Measurements from ENCODE around the gene QRFP. TPM values are rescaled to one million over a fixed set of nuclear protein-coding genes. Genes with fewer than 3 reads are reported as not detected.
"Not testable (repeated sequence)": the region's sequence is repeated elsewhere in the genome, so short reads cannot be mapped to it uniquely, and the experiment has no call there.

QRFP gene
- total RNA-seq, 4 donors from 2014 or later, result 0.18 TPM; not detected in 3

DNA sequence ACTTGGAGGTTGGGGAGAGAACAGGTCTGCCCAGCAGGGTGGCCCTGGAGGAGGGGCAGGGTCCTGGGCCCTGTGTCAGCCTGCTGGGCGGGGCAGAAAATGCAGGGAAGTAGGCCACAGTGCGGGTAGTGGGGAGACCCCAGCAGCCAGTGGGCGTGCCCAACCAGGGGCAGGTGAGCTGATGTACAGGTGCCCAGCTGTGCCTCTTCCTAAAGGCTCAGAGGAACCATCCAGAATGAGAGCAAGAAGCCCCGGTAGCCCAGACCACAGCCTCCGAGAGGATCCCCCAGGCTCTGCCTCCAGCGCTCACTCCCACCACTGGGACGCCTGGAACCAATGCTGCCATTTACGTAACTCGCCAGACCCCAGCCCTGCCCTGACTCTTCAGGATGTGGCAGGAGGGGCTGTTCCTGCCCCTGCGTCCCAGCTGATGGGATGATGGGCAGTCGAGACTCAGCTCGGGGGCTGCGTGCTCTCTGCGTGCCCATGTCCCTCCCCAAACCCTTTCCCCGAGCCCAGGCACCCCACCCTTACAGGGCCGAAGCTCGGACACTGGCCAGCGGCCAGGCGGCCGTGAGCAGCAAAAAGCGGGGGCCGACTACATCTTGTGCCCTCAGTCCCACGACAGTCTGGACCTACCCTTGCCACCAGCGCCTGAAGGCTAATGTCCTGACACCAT, 17.9 kb upstream of the QRFP start:
- no peak overlapping the region for H3K27ac ChIP-seq
- no peak for DNase-seq
- peaks cover 0 to 24% (median 8%) of the 10 kb centered on the region in 3 donors for H3K4me1 ChIP-seq
- intact Hi-C loops (cut with DNase I), result no loop called here
- peaks cover 0 to 69% (median 0%) of the 10 kb centered on the region in 4 donors for H3K27me3 ChIP-seq
- H3K4me3 ChIP-seq, result no peak overlapping the region
- TF ChIP-seq POLR2A (IDR thresholded peaks at IDR 0.05), result no peak
- TF ChIP-seq, protein P1, sequence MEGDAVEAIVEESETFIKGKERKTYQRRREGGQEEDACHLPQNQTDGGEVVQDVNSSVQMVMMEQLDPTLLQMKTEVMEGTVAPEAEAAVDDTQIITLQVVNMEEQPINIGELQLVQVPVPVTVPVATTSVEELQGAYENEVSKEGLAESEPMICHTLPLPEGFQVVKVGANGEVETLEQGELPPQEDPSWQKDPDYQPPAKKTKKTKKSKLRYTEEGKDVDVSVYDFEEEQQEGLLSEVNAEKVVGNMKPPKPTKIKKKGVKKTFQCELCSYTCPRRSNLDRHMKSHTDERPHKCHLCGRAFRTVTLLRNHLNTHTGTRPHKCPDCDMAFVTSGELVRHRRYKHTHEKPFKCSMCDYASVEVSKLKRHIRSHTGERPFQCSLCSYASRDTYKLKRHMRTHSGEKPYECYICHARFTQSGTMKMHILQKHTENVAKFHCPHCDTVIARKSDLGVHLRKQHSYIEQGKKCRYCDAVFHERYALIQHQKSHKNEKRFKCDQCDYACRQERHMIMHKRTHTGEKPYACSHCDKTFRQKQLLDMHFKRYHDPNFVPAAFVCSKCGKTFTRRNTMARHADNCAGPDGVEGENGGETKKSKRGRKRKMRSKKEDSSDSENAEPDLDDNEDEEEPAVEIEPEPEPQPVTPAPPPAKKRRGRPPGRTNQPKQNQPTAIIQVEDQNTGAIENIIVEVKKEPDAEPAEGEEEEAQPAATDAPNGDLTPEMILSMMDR (IDR thresholded peaks at IDR 0.05), result no peak
- 68% methylated on average over 3 of the region's 24 CpGs; no CpG with 5 or more reads in 1 of the 2 donors for WGBS, 2 donors
- H3K9me3 ChIP-seq, result no peaks in the 10 kb centered on the region
- no peaks in the 10 kb centered on the region for H3K36me3 ChIP-seq

DNA sequence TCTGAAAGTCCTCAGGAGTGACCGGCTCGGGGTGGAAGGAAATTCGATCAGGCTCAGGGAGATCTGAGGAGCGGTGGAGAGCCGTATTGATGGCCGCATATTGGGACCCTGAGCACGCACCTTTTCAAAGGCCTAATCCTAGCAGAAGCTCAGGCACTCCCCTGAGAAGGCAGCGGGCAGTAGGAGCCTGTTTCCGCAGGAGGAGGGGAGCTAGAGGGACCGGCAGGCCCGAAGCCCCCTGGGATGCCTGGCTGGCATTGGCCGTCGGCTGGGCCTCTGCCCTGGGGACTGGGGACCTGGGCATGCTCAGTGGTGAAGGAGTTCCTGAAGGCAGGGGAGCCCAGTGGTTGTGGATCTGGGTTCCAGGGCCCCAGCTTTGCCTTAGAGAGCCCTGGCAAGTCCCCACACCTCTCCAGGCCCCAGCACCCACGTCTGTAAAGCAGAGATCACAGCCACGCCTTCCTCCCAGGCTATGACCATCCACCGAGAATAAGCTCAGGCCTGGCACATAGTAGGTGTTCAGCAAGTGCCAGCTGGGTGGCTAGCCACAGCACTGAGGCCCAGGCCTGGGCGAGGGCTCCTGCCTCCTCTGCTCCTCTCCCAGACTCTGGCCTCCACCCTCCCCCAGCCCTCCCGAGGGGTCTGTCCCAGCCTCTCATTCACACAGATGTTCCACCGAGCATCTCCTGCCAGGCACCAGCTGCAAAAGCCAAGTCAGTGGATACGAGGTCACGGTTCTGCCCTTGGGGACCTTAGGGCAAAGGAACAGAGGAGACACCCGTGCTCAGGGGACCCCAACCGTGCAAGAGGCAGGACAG, 17.2 kb upstream of the QRFP start:
- no peak for TF ChIP-seq POLR2A (IDR thresholded peaks at IDR 0.05)
- TF ChIP-seq, protein P1 (IDR thresholded peaks at IDR 0.05), result no peak
- Histone ChIP-seq H3K27ac (peak overlapping the region in 2 of 4 donors; percentile 6 to 44), H3K4me3 (peak overlapping the region in 3 of 4 donors; percentile 8 to 49 (median 11)), H3K27me3 (peaks cover 0 to 66% (median 0%) of the 10 kb centered on the region in 4 donors), H3K36me3 (no peaks in the 10 kb centered on the region), H3K4me1 (peaks cover 0 to 19% (median 8%) of the 10 kb centered on the region in 3 donors), H3K9me3 (no peaks in the 10 kb centered on the region)
- WGBS, 2 donors, result 29 to 40% methylated on average over 9 to 13 of the region's 23 CpGs
- intact Hi-C loops (cut with DNase I), result no loop called here
- DNase-seq, result no peak

DNA sequence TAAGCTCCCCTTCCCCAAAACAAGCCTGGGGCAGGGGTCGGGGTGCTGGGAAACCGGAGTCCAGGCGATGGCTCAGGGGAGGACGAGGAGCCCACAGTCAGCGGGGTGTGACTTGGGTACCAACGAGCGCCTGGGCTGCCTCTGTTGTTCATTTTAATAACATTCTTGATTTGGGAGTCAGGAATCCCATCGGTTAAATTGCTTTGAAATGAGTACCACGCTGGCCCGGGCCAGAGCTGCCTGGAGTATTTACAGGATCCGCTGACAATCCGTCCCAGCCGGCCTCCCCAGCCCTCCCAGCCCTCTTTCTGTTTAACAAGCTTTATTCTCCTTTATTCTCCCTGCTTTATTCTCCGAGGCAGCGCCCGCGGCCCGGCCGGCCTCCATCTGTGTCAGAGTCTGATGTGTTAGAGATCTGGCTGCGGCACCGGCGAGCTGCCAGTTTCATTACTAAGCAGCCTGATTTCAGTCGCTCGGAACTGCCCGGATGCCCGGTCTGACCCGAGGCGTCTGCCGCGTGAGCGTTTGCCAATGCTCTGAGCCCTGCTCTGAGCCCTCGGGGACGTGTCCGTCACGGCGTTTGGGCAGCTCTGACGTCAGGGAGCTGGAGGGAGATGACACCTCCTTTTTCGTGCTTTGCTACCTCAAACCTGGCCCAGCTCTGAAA, 16.5 kb upstream of the QRFP start:
- Histone ChIP-seq H3K36me3 (no peaks in the 10 kb centered on the region), H3K9me3 (no peaks in the 10 kb centered on the region), H3K27me3 (peaks cover 0 to 66% (median 0%) of the 10 kb centered on the region in 4 donors), H3K4me1 (peaks cover 0 to 16% (median 8%) of the 10 kb centered on the region in 3 donors), H3K4me3 (peak overlapping the region in 3 of 4 donors; percentile 8 to 49 (median 11)), H3K27ac (peak overlapping the region in 2 of 4 donors; percentile 6 to 44)
- TF ChIP-seq, protein P1 (IDR thresholded peaks at IDR 0.05), result no peak
- 30 to 31% methylated on average over 12 to 22 of the region's 38 CpGs for WGBS, 2 donors
- no peak for DNase-seq
- intact Hi-C loops (cut with DNase I), result no loop called here

DNA sequence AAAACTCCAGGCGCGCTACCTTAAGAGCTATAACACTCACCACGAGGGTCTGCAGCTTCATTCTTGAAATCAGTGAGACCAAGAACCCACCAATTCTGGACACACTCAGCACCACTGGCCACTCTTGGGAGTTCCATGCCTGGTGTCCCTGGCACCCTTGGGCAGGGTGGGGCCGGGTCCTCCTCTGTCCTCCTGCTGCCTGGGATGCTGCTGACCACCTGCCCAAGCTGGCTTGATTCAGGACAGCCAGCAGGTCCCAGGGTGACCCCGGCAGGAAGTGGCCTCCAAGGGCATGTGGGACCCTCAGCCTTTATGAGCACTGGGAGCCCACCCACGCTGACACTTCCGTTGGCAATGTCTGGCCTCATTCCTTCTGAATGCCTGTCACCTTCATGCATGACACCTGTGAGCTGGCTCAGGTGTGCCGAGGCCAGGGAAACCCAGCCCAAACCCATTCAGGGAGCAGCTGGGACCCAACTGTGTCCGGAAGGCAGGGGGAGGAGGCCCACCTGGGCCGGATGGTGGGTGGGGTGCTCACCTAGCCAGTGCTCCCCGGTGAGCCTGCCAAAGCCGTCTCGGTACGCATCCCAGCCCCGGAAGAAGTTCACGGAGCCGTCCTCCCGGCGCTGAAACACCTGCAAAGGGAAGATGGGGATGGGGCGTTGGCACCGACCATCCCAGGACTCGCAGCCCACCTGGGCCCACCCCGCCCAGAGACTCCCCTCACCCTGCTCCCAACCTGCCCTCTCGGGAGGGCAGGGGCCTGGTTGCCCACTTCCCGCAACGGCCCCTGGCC, 14.8 kb upstream of the QRFP start:
- intact Hi-C loops (cut with DNase I), result no loop called here
- WGBS, 2 donors, result 63 to 67% methylated on average over 3 of the region's 26 CpGs

DNA sequence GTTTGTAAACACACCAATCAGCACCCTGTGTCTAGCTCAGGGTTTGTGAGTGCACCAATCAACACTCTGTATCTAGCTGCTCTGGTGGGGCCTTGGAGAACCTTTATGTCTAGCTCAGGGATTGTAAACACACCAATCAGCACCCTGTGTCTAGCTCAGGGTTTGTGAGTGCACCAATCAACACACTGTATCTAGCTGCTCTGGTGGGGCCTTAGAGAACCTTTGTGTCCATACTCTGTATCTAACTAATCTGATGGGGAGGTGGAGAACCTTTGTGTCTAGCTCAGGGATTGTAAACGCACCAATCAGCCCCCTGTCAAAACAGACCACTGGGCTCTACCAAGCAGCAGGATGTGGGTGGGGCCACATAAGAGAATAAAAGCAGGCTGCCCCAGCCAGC, 14.1 kb upstream of the QRFP start:
- H3K27me3 ChIP-seq, result peaks cover 0 to 60% (median 0%) of the 10 kb centered on the region in 4 donors
- peaks cover 0 to 16% (median 8%) of the 10 kb centered on the region in 3 donors for H3K4me1 ChIP-seq
- H3K9me3 ChIP-seq; DNase-seq; H3K36me3 ChIP-seq; H3K27ac ChIP-seq; intact Hi-C loops (cut with DNase I); H3K4me3 ChIP-seq: not testable (repeated sequence)
- 40% methylated on average over 1 of the region's 1 CpG; no CpG with 5 or more reads in 1 of the 2 donors for WGBS, 2 donors

More for the DNA sequence above, 14.8 kb upstream of the QRFP start:
- no peak for TF ChIP-seq POLR2A (IDR thresholded peaks at IDR 0.05)
- TF ChIP-seq, protein P1 (IDR thresholded peaks at IDR 0.05), result no peak
- Histone ChIP-seq H3K4me1 (peaks cover 0 to 16% (median 8%) of the 10 kb centered on the region in 3 donors), H3K36me3 (no peaks in the 10 kb centered on the region), H3K9me3 (no peaks in the 10 kb centered on the region), H3K27me3 (peaks cover 0 to 61% (median 0%) of the 10 kb centered on the region in 4 donors), H3K4me3 (no peak overlapping the region), H3K27ac (no peak overlapping the region)
- no peak for DNase-seq

DNA sequence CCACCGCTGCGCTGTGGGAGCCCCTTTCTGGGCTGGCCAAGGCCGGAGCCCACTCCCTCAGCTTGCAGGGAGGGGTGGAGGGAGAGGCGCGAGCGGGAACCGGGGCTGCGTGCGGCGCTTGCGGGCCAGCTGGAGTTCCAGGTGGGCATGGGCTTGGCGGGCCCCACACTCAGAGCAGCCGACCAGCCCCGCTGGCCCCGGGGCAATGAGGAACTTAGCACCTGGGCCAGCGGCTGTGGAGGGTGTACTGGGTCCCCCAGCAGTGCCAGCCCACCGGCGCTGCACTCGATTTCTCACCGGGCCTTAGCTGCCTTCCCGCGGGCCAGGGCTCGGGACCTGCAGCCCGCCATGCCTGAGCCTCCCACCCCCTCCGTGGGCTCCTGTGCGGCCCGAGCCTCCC, 13.4 kb upstream of the QRFP start:
- Histone ChIP-seq H3K27me3 (peaks cover 0 to 62% (median 0%) of the 10 kb centered on the region in 4 donors), H3K4me1 (peaks cover 0 to 16% (median 8%) of the 10 kb centered on the region in 3 donors)
- DNase-seq; intact Hi-C loops (cut with DNase I); H3K27ac ChIP-seq; H3K9me3 ChIP-seq; H3K4me3 ChIP-seq; H3K36me3 ChIP-seq: not testable (repeated sequence)
- WGBS, 2 donors, result 85% methylated on average over 5 of the region's 27 CpGs; no CpG with 5 or more reads in 1 of the 2 donors
